ENCODE measurements around the gene MOV10L1.

DNA sequence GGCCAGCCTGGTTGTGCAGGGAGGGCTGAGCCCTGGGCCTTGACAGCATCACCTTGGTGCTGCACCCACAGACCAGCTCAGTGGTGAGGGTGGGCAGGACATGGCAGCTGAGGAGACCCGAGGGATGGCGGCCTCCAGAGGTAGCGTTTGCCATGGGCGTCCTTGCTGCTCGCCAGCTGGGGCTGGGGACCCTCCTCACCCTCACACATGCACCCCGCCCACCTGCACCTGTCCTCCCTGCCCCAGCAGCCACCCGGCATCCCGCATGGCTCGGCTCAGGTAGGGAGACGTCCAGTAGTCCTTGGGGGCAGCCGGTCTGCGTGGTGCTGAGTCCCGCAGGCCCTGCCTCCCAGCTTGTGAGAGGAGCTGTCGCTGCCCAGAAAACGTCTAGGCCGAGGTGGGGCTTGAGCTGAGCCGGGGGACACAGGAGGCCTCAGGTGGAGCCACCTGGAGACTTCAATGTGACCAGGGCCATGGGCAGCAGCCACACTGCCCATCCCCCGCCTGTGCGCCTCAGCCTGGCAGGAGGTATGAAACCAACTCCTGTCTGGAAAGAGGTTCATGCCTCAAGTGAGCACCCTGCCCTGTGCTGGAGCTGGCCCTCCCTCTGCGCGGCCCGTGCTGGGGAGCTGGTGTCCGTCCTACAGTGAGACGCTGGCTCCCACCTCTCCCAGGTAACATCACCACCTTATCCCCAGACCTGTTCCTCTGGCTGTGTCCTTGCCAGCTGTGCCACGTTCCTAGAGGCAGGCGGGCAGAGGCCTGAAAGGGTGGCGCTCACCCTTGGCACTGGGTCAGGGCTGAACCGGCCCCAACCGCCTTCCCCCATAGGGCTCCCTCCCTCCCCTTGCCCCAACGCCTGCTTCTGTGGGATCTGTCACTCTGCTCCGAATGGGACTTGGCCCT lies 92.6 kb downstream of the MOV10L1 start:
- TF ChIP-seq, protein P1, sequence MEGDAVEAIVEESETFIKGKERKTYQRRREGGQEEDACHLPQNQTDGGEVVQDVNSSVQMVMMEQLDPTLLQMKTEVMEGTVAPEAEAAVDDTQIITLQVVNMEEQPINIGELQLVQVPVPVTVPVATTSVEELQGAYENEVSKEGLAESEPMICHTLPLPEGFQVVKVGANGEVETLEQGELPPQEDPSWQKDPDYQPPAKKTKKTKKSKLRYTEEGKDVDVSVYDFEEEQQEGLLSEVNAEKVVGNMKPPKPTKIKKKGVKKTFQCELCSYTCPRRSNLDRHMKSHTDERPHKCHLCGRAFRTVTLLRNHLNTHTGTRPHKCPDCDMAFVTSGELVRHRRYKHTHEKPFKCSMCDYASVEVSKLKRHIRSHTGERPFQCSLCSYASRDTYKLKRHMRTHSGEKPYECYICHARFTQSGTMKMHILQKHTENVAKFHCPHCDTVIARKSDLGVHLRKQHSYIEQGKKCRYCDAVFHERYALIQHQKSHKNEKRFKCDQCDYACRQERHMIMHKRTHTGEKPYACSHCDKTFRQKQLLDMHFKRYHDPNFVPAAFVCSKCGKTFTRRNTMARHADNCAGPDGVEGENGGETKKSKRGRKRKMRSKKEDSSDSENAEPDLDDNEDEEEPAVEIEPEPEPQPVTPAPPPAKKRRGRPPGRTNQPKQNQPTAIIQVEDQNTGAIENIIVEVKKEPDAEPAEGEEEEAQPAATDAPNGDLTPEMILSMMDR (IDR thresholded peaks at IDR 0.05; ENCODE audit: low read depth, low read length), result no peak
- TF ChIP-seq POLR2A (IDR thresholded peaks at IDR 0.05; ENCODE audit: extremely low read depth, insufficient read length), result no peak
